GM12878 (cell line): ENCODE data around the gene SLC39A7. TPM values are rescaled to one million over a fixed set of nuclear protein-coding genes. Genes with fewer than 3 reads are reported as not detected.
A peak's percentile ranks its signal among the peaks of the same experiment; 100 is the strongest.

Experiments used
- BACH1 ChIP-seq: fragments of 450-650 bp; IDR thresholded peaks from 2 replicates; pipeline ENCODE4 v1.6.1; 2017; ENCODE audit warnings: mild to moderate bottlenecking, borderline replicate concordance
- CREB1 ChIP-seq: IDR thresholded peaks from 2 replicates; pipeline ENCODE4 v1.6.1; 2012; ENCODE audit warnings: low read depth, mild to moderate bottlenecking, inconsistent platforms
- EGR1 ChIP-seq, 2 experiments: IDR thresholded peaks; 1 replicate in 1 of 2; 2 replicates in 1 of 2; pipeline ENCODE4 v1.6.1; 2011 to 2012; ENCODE audit warnings: low read depth in 2 of 2, low read length in 2 of 2, borderline replicate concordance in 1 of 2, mild to moderate bottlenecking in 1 of 2, moderate library complexity in 1 of 2
- EZH2 ChIP-seq: IDR thresholded peaks from 2 replicates; pipeline ENCODE4 v1.6.1; 2012; ENCODE audit warnings: low read depth, mild to moderate bottlenecking, control low read depth, inconsistent platforms, low read length, borderline replicate concordance; ENCODE audit not compliant: control insufficient read depth
- KDM1A ChIP-seq: fragments of 200-600 bp; sonication (generic); IDR thresholded peaks from 2 replicates; pipeline ENCODE4 v1.6.1; 2016; ENCODE audit warnings: borderline replicate concordance
- KLF5 ChIP-seq: fragments of 450-650 bp; IDR thresholded peaks from 2 replicates; pipeline ENCODE4 v1.6.1; 2014; ENCODE audit warnings: mild to moderate bottlenecking; ENCODE audit not compliant: partially characterized antibody
- PAX8 ChIP-seq: fragments of 450-650 bp; IDR thresholded peaks from 2 replicates; pipeline ENCODE4 v1.6.1; 2017; ENCODE audit warnings: mild to moderate bottlenecking, moderate library complexity
- POU2F2 ChIP-seq: IDR thresholded peaks from 3 replicates; pipeline ENCODE4 v1.6.1; 2011; ENCODE audit warnings: low read depth, mild to moderate bottlenecking, low read length, borderline replicate concordance
- RAD51 ChIP-seq: fragments of 450-650 bp; IDR thresholded peaks from 2 replicates; pipeline ENCODE4 v1.6.1; 2016; ENCODE audit warnings: moderate library complexity, mild to moderate bottlenecking, inconsistent platforms
- RELB ChIP-seq: fragments of 450-650 bp; IDR thresholded peaks from 2 replicates; pipeline ENCODE4 v1.6.1; 2017; ENCODE audit warnings: low read depth, mild to moderate bottlenecking, moderate library complexity
- RUNX3 ChIP-seq: IDR thresholded peaks from 2 replicates; pipeline ENCODE4 v1.6.1; 2012; ENCODE audit warnings: low read length, inconsistent platforms
- SIX5 ChIP-seq: IDR thresholded peaks from 2 replicates; pipeline ENCODE4 v1.6.1; 2011; ENCODE audit warnings: mild to moderate bottlenecking, low read depth, low read length, moderate library complexity; ENCODE audit not compliant: severe bottlenecking
- TCF7 ChIP-seq: IDR thresholded peaks from 2 replicates; pipeline ENCODE4 v1.6.1; 2014; ENCODE audit warnings: antibody characterized with exemption, borderline replicate concordance
- ZNF207 ChIP-seq: fragments of 450-650 bp; IDR thresholded peaks from 2 replicates; pipeline ENCODE4 v1.6.1; 2014; ENCODE audit warnings: antibody characterized with exemption, mild to moderate bottlenecking, borderline replicate concordance
- ZNF274 ChIP-seq: IDR thresholded peaks from one replicate; pipeline ENCODE4 v1.8.0; 2011; ENCODE audit not compliant: insufficient read length, insufficient read depth
- ZNF622 ChIP-seq: fragments of 450-650 bp; IDR thresholded peaks from 2 replicates; pipeline ENCODE4 v1.6.1; 2017; ENCODE audit warnings: mild to moderate bottlenecking, inconsistent platforms
- ZZZ3 ChIP-seq: IDR thresholded peaks from 2 replicates; pipeline ENCODE4 v1.6.1; 2011; ENCODE audit warnings: low read depth; ENCODE audit not compliant: control insufficient read depth, insufficient read length
- polyA plus RNA-seq, 11 experiments: library from polyadenylated mRNA; depleted of rRNA in 4 of 11; unstranded in 6 of 11; stranded (reverse) in 5 of 11; fragments of >200 nt; fragmentation: Nextera tagmentation in 4 of 11; fragmentation: Illumina TruSeq in 1 of 11; extraction: Ambion mirVana in 4 of 11; extraction: Trizol in 1 of 11; gene quantifications; 1 replicate in 1 of 11; 2 replicates in 10 of 11; pipeline versions ENCODE4 v1.2.1 to v1.2.3, GENCODE V29; 2011 to 2016; ENCODE audit warnings: inconsistent platforms in 2 of 11, missing spikeins in 2 of 11, low read depth in 1 of 11
- total RNA-seq, 4 experiments: library from RNA; depleted of rRNA in 3 of 4; stranded (reverse); fragments of >200 nt in 3 of 4; fragmentation: Illumina TruSeq in 1 of 4; extraction: Trizol in 1 of 4; gene quantifications; 2 replicates each; pipeline versions ENCODE4 v1.2.1 to v1.2.3, GENCODE V29; 2013 to 2021
- TF ChIP-seq, protein P1 (sequence below): fragments of 450-650 bp; formaldehyde crosslinking; IDR thresholded peaks from 2 replicates; pipeline ENCODE4 v1.5.0; 2022; ENCODE audit warnings: mild to moderate bottlenecking, missing genetic modification characterization
- TF ChIP-seq, protein P2 (sequence below): fragments of 450-650 bp; IDR thresholded peaks from 2 replicates; pipeline ENCODE4 v1.6.1; 2014; ENCODE audit warnings: mild to moderate bottlenecking
- TF ChIP-seq, protein P3 (sequence below): fragments of 150-350 bp; IDR thresholded peaks from 2 replicates; pipeline ENCODE4 v1.6.1; 2016; ENCODE audit warnings: low read depth, low read length

Gene SLC39A7
- total and polyA plus RNA-seq, 10 of the 15 experiments (the other 5 are each of a cell fraction or from before 2014, with no cell fraction given), result 7.3 to 63.1 (median 40.6) TPM

- TF ChIP-seq, protein P1, sequence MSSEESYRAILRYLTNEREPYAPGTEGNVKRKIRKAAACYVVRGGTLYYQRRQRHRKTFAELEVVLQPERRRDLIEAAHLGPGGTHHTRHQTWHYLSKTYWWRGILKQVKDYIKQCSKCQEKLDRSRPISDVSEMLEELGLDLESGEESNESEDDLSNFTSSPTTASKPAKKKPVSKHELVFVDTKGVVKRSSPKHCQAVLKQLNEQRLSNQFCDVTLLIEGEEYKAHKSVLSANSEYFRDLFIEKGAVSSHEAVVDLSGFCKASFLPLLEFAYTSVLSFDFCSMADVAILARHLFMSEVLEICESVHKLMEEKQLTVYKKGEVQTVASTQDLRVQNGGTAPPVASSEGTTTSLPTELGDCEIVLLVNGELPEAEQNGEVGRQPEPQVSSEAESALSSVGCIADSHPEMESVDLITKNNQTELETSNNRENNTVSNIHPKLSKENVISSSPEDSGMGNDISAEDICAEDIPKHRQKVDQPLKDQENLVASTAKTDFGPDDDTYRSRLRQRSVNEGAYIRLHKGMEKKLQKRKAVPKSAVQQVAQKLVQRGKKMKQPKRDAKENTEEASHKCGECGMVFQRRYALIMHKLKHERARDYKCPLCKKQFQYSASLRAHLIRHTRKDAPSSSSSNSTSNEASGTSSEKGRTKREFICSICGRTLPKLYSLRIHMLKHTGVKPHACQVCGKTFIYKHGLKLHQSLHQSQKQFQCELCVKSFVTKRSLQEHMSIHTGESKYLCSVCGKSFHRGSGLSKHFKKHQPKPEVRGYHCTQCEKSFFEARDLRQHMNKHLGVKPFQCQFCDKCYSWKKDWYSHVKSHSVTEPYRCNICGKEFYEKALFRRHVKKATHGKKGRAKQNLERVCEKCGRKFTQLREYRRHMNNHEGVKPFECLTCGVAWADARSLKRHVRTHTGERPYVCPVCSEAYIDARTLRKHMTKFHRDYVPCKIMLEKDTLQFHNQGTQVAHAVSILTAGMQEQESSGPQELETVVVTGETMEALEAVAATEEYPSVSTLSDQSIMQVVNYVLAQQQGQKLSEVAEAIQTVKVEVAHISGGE, result no peak
- TF ChIP-seq RUNX3 (no peak), CREB1 (no peak), BACH1 (no peak), RAD51 (no peak), TCF7 (no peak), RELB (no peak), KDM1A (no peak), PAX8 (no peak), POU2F2 (no peak), ZNF274 (no peak), SIX5 (no peak), EZH2 (no peak), ZNF207 (no peak), KLF5 (no peak), EGR1 (IDR thresholded peaks at IDR 0.05; ENCODE audit: borderline replicate concordance in 1 of 2, low read depth in 2 of 2, low read length in 2 of 2) (peak in 1 of 2 experiments; percentile 17; a peak in 1 of 3 replicates), ZZZ3 (no peak), ZNF622 (no peak)
- TF ChIP-seq, protein P2, sequence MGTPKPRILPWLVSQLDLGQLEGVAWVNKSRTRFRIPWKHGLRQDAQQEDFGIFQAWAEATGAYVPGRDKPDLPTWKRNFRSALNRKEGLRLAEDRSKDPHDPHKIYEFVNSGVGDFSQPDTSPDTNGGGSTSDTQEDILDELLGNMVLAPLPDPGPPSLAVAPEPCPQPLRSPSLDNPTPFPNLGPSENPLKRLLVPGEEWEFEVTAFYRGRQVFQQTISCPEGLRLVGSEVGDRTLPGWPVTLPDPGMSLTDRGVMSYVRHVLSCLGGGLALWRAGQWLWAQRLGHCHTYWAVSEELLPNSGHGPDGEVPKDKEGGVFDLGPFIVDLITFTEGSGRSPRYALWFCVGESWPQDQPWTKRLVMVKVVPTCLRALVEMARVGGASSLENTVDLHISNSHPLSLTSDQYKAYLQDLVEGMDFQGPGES, result no peak
- TF ChIP-seq, protein P3, sequence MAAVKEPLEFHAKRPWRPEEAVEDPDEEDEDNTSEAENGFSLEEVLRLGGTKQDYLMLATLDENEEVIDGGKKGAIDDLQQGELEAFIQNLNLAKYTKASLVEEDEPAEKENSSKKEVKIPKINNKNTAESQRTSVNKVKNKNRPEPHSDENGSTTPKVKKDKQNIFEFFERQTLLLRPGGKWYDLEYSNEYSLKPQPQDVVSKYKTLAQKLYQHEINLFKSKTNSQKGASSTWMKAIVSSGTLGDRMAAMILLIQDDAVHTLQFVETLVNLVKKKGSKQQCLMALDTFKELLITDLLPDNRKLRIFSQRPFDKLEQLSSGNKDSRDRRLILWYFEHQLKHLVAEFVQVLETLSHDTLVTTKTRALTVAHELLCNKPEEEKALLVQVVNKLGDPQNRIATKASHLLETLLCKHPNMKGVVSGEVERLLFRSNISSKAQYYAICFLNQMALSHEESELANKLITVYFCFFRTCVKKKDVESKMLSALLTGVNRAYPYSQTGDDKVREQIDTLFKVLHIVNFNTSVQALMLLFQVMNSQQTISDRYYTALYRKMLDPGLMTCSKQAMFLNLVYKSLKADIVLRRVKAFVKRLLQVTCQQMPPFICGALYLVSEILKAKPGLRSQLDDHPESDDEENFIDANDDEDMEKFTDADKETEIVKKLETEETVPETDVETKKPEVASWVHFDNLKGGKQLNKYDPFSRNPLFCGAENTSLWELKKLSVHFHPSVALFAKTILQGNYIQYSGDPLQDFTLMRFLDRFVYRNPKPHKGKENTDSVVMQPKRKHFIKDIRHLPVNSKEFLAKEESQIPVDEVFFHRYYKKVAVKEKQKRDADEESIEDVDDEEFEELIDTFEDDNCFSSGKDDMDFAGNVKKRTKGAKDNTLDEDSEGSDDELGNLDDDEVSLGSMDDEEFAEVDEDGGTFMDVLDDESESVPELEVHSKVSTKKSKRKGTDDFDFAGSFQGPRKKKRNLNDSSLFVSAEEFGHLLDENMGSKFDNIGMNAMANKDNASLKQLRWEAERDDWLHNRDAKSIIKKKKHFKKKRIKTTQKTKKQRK, result no peak
These were observed 914 bp upstream of the SLC39A7 start (continued) for GRCh38 chr6:33199687-33200218.
